Neural cell (in vitro differentiated cells): Measurements from ENCODE around the gene TIE1. TPM values are rescaled to one million over a fixed set of nuclear protein-coding genes. Genes with fewer than 3 reads are reported as not detected.

Experiments
- H2AFZ ChIP-seq: fragments of 200-600, 300-800 bp; sonication (generic), shearing (Covaris generic); 2 replicates; pipeline ENCODE4 v1.6.0; 2014; ENCODE audit warnings: low read depth, mild to moderate bottlenecking, antibody characterized with exemption, low read length, moderate library complexity
- H3F3A ChIP-seq: fragments of 200-600 bp; shearing (Covaris generic); 2 replicates; pipeline ENCODE4 v1.6.1; 2016; ENCODE audit warnings: mild to moderate bottlenecking, moderate library complexity, mixed read lengths, antibody characterized with exemption, low read length; ENCODE audit not compliant: insufficient read depth, poor library complexity, severe bottlenecking
- H3K27ac ChIP-seq: fragments of 200-600, 300-800 bp; sonication (generic), shearing (Covaris generic); 2 replicates; pipeline ENCODE4 v1.5.1; 2014; ENCODE audit warnings: mild to moderate bottlenecking, low read length, moderate library complexity
- H3K27me3 ChIP-seq: fragments of 300-800, 200-600 bp; sonication (generic), shearing (Covaris generic); 2 replicates; pipeline ENCODE4 v1.6.0; 2014; ENCODE audit warnings: mild to moderate bottlenecking, low read depth, low read length, moderate library complexity; ENCODE audit not compliant: insufficient read depth
- H3K36me3 ChIP-seq: fragments of 300-800, 200-600 bp; sonication (generic), shearing (Covaris generic); 2 replicates; pipeline ENCODE4 v1.5.1; 2014; ENCODE audit warnings: mild to moderate bottlenecking, antibody characterized with exemption, low read length, moderate library complexity; ENCODE audit not compliant: insufficient read depth
- H3K4me2 ChIP-seq: fragments of 300-800, 200-600 bp; sonication (generic), shearing (Covaris generic); 2 replicates; pipeline ENCODE4 v1.6.0; 2014; ENCODE audit warnings: mild to moderate bottlenecking, low read length
- H3K4me3 ChIP-seq: fragments of 300-800, 200-600 bp; sonication (generic), shearing (Covaris generic); 2 replicates; pipeline ENCODE4 v1.5.1; 2014; ENCODE audit warnings: mild to moderate bottlenecking, low read length, moderate library complexity
- H3K79me2 ChIP-seq: fragments of 200-600 bp; shearing (Covaris generic); replicated peaks from 2 replicates; pipeline ENCODE4 v1.6.0; 2014; ENCODE audit warnings: mild to moderate bottlenecking, low read length, moderate library complexity; ENCODE audit not compliant: insufficient read depth
- H3K9ac ChIP-seq: fragments of 300-800, 200-600 bp; sonication (generic), shearing (Covaris generic); 2 replicates; pipeline ENCODE4 v1.6.1; 2016; ENCODE audit warnings: mild to moderate bottlenecking, low read length, mixed read lengths
- H3K9me2 ChIP-seq: fragments of 200-600 bp; shearing (Covaris generic); 2 replicates; pipeline ENCODE4 v1.6.1; 2016; ENCODE audit warnings: mild to moderate bottlenecking, low read length, mixed read lengths; ENCODE audit not compliant: insufficient read depth
- H3K9me3 ChIP-seq: fragments of 200-600, 300-800 bp; sonication (generic), shearing (Covaris generic); 2 replicates; pipeline ENCODE4 v1.6.1; 2016; ENCODE audit warnings: mild to moderate bottlenecking, mixed run types, low read length, moderate library complexity, mixed read lengths
- H4K20me1 ChIP-seq: fragments of 200-600 bp; shearing (Covaris generic); 2 replicates; pipeline ENCODE4 v1.6.1; 2016; ENCODE audit warnings: mild to moderate bottlenecking, mixed run types; ENCODE audit not compliant: insufficient read depth
- CTCF ChIP-seq: fragments of 450-650 bp; IDR thresholded peaks from 2 replicates; pipeline ENCODE4 v1.5.1; 2014; ENCODE audit warnings: antibody characterized with exemption, mild to moderate bottlenecking, moderate library complexity; ENCODE audit not compliant: poor library complexity, severe bottlenecking
- EP300 ChIP-seq: fragments of 450-650 bp; conservative IDR thresholded peaks from 2 replicates; pipeline ENCODE4 v1.6.1; 2014; ENCODE audit warnings: antibody characterized with exemption, mild to moderate bottlenecking, moderate library complexity; ENCODE audit not compliant: poor library complexity, severe bottlenecking
- EZH2 ChIP-seq: fragments of 200-600, 300-800 bp; shearing (Covaris generic), sonication (generic); IDR thresholded peaks from 2 replicates; pipeline ENCODE4 v1.6.1; 2014; ENCODE audit warnings: antibody characterized with exemption, low read length, borderline replicate concordance, mild to moderate bottlenecking; ENCODE audit not compliant: insufficient read depth, poor library complexity, severe bottlenecking
- MXI1 ChIP-seq: fragments of 450-650 bp; conservative IDR thresholded peaks from 2 replicates; pipeline ENCODE4 v1.6.1; 2014; ENCODE audit warnings: antibody characterized with exemption, mild to moderate bottlenecking; ENCODE audit not compliant: poor library complexity, severe bottlenecking
- POLR2AphosphoS5 ChIP-seq: IDR thresholded peaks from 2 replicates; pipeline ENCODE4 v1.6.1; 2012
- RAD21 ChIP-seq: fragments of 450-650 bp; conservative IDR thresholded peaks from 2 replicates; pipeline ENCODE4 v1.6.1; 2014; ENCODE audit warnings: antibody characterized with exemption, mild to moderate bottlenecking, moderate library complexity
- REST ChIP-seq: IDR thresholded peaks from 2 replicates; pipeline ENCODE4 v1.6.1; 2012; ENCODE audit warnings: borderline replicate concordance
- SMC3 ChIP-seq: fragments of 450-650 bp; conservative IDR thresholded peaks from 2 replicates; pipeline ENCODE4 v1.6.1; 2014; ENCODE audit warnings: antibody characterized with exemption, mild to moderate bottlenecking, moderate library complexity; ENCODE audit not compliant: poor library complexity
- TAF1 ChIP-seq: IDR thresholded peaks from 2 replicates; pipeline ENCODE4 v1.6.1; 2012; ENCODE audit warnings: low read depth
- polyA plus RNA-seq: library from polyadenylated mRNA; depleted of rRNA; stranded (reverse); fragments of >200 nt; gene quantifications from 2 replicates; pipeline ENCODE4 v1.2.3, GENCODE V29; 2014

TIE1 gene
- polyA plus RNA-seq, 1 donor from 2014 or later: not detected

GRCh38 chr1:43317817-43318471 lies 17.2 kb downstream of the TIE1 start:
- no peak overlapping the region for H3K4me2 ChIP-seq
- no peaks in the 10 kb centered on the region for H3K27me3 ChIP-seq
- no peaks in the 10 kb centered on the region for H3K9me2 ChIP-seq
- no peaks in the 10 kb centered on the region for H3K79me2 ChIP-seq
- H3K36me3 ChIP-seq: no peaks in the 10 kb centered on the region
- no peaks in the 10 kb centered on the region for H3K9me3 ChIP-seq
- H3K27ac ChIP-seq: no peak overlapping the region
- no peak overlapping the region for H3K9ac ChIP-seq
- no peaks in the 10 kb centered on the region for H3F3A ChIP-seq
- no peak overlapping the region for H2AFZ ChIP-seq
- no peak for TF ChIP-seq EZH2
- no peak for TF ChIP-seq POLR2AphosphoS5
- no peak for TF ChIP-seq MXI1
- no peak for TF ChIP-seq CTCF
- no peak for TF ChIP-seq REST
- TF ChIP-seq TAF1: no peak
- TF ChIP-seq RAD21: no peak
- TF ChIP-seq SMC3: no peak
- no peak for TF ChIP-seq EP300
- no peak overlapping the region for H3K4me3 ChIP-seq
- no peaks in the 10 kb centered on the region for H4K20me1 ChIP-seq

GRCh38 chr1:43318831-43319230 lies 18.0 kb downstream of the TIE1 start:
- Histone ChIP-seq H3K27ac (no peak overlapping the region), H2AFZ (no peak overlapping the region), H3K9me3 (no peaks in the 10 kb centered on the region), H3K27me3 (no peaks in the 10 kb centered on the region), H3K9me2 (no peaks in the 10 kb centered on the region), H3K4me2 (no peak overlapping the region), H3K79me2 (no peaks in the 10 kb centered on the region), H3F3A (no peaks in the 10 kb centered on the region), H4K20me1 (no peaks in the 10 kb centered on the region), H3K4me3 (no peak overlapping the region), H3K9ac (no peak overlapping the region), H3K36me3 (no peaks in the 10 kb centered on the region)
- TF ChIP-seq EP300 (no peak), CTCF (no peak), SMC3 (no peak), RAD21 (no peak), MXI1 (no peak), TAF1 (no peak)
